Choroid plexus epithelial cell (primary cell): ENCODE measurements around the gene ASGR1.
"Not testable (repeated sequence)": the region's sequence is repeated elsewhere in the genome, so short reads cannot be mapped to it uniquely, and the experiment has no call there.

Source experiments
- DNase-seq: peaks from one replicate; pipeline ENCODE4 v3.0.0-alpha.2; 2010; ENCODE audit warnings: low read depth
- H3K4me3 ChIP-seq: 2 replicates; pipeline ENCODE4 v1.5.1; 2011; ENCODE audit warnings: low read depth, mild to moderate bottlenecking, control low read depth, low read length, moderate library complexity
- CTCF ChIP-seq: conservative IDR thresholded peaks from 2 replicates; pipeline ENCODE4 v1.5.1; 2011; ENCODE audit warnings: low read depth, mild to moderate bottlenecking, control low read depth, inconsistent platforms, low read length, moderate library complexity

ASGR1 gene

GRCh38 chr17:7176107-7176840 is 2.9 kb downstream of the ASGR1 start:
- H3K4me3 ChIP-seq: no peak overlapping the region
- no peak for TF ChIP-seq CTCF

GRCh38 chr17:7175330-7175733 is 3.8 kb downstream of the ASGR1 start:
- TF ChIP-seq CTCF: no peak
- DNase-seq: no peak
- no peak overlapping the region for H3K4me3 ChIP-seq

More at GRCh38 chr17:7176107-7176840, 2.9 kb downstream of the ASGR1 start:
- no peak for DNase-seq

GRCh38 chr17:7174603-7175326 is 4.4 kb downstream of the ASGR1 start:
- H3K4me3 ChIP-seq: peak overlapping the region; percentile 22
- DNase-seq: no peak
- TF ChIP-seq CTCF: no peak

- TF ChIP-seq CTCF: peak; percentile 44
- H3K4me3 ChIP-seq: peak overlapping the region; percentile 22
- peak; percentile 72 for DNase-seq
Observed at GRCh38 chr17:7173687-7174602, 5.2 kb downstream of the ASGR1 start.

- not testable (repeated sequence) for DNase-seq, H3K4me3 ChIP-seq
Observed at GRCh38 chr17:7172522-7173191, 6.5 kb downstream of the ASGR1 start.

GRCh38 chr17:7169565-7169908 is 9.6 kb downstream of the ASGR1 start:
- DNase-seq, H3K4me3 ChIP-seq: not testable (repeated sequence)

GRCh38 chr17:7168841-7169564 is 10.2 kb downstream of the ASGR1 start:
- not testable (repeated sequence) for DNase-seq

GRCh38 chr17:7167832-7168231 is 11.3 kb downstream of the ASGR1 start:
- peak; percentile 76 for DNase-seq
- no peak for TF ChIP-seq CTCF
- H3K4me3 ChIP-seq: no peak overlapping the region

More at GRCh38 chr17:7168841-7169564, 10.2 kb downstream of the ASGR1 start:
- not testable (repeated sequence) for H3K4me3 ChIP-seq
